GM12865 (cell line): ENCODE results near the gene SLC38A1.

ENCODE experiments used
- DNase-seq: peaks from one replicate; pipeline ENCODE4 v3.0.0; 2010; ENCODE audit warnings: low read depth
- H3K4me3 ChIP-seq: 2 replicates; pipeline ENCODE4 v1.5.1; 2011; ENCODE audit warnings: mild to moderate bottlenecking, low read depth, low read length, control low read depth
- TF ChIP-seq, protein P1 (sequence below): IDR thresholded peaks from 2 replicates; pipeline ENCODE4 v1.5.1; 2011; ENCODE audit warnings: low read length, control low read depth, low read depth, inconsistent platforms; ENCODE audit not compliant: insufficient read depth; ENCODE audit errors: missing control alignments

SLC38A1 gene

DNA sequence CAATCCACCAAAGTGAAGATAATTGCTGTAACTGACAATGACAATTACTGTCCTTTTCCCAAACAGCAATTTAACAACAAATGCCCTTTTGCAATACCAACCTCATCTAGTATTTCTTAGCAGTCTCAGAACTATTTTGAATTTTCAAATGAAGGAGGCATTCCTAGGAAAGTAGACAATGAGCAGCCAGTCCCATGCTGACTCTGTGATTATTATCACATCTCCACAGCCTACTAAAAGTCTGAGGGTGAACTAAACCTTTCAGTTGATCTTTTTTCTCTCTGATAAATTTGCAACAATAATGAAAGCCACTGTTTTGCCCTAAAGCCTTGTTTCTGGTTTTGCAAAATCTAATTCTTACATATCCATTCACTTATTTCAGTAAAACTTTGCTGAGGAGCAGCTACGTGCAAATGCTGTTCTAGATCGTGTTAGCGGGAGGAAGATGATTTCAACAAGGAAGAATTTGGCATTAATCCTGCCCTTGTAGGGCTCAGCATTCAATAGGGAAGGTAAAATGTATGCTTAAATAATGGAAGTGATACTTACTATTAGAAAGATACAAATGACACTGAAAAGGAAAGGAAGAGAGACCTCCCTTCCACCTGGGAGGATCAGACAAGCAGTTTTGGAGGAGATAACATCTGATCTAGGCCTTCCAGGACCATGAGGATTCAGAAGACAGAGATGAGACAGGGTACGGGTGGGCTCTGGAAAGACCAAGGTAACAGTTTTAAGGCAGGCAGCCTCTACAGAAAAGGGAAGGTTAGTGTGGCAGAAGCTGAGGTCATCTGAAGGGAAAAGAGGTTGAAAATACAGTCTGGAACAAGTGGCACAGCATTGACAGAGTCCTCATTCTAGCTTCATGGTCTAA lies 47.4 kb downstream of the SLC38A1 start:
- TF ChIP-seq, protein P1, sequence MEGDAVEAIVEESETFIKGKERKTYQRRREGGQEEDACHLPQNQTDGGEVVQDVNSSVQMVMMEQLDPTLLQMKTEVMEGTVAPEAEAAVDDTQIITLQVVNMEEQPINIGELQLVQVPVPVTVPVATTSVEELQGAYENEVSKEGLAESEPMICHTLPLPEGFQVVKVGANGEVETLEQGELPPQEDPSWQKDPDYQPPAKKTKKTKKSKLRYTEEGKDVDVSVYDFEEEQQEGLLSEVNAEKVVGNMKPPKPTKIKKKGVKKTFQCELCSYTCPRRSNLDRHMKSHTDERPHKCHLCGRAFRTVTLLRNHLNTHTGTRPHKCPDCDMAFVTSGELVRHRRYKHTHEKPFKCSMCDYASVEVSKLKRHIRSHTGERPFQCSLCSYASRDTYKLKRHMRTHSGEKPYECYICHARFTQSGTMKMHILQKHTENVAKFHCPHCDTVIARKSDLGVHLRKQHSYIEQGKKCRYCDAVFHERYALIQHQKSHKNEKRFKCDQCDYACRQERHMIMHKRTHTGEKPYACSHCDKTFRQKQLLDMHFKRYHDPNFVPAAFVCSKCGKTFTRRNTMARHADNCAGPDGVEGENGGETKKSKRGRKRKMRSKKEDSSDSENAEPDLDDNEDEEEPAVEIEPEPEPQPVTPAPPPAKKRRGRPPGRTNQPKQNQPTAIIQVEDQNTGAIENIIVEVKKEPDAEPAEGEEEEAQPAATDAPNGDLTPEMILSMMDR: no peak
- no peak overlapping the region for H3K4me3 ChIP-seq
- DNase-seq: no peak

DNA sequence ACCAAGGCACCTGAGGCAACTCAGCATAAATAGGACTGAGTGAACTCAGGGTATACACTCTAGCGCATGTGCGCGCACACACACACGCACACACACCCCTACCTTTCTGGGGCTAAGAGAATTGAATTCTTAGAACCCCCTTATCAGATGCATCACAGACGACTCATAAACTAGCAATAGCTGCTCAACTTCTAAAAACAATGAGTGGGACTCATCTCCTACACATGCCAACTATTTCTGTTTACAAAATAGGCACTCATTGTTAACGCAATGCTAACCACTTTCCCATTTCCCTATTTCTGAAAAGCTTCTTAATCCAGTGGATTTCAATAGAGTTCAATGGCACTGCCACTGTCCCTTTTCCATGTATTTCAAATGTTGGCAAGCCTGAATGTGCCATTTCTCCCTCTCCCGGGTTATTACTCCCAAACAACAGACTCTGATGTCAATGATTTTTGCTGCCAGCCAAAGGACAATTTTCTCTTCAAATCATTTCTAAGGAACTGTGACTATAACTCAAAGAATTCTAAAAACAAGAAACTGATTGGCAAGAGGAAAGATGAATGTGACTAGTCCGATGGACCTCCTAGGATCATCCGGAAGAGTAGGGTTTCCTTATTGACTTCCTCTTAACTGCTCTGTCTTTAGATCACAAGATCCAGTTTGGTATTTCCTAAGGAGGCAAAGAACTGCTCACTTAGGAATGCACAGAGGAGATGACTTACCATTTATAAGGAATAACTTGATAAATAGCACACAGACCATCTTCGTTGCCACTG lies 48.8 kb downstream of the SLC38A1 start:
- TF ChIP-seq, protein P1: no peak
- no peak overlapping the region for H3K4me3 ChIP-seq
- DNase-seq: no peak

DNA sequence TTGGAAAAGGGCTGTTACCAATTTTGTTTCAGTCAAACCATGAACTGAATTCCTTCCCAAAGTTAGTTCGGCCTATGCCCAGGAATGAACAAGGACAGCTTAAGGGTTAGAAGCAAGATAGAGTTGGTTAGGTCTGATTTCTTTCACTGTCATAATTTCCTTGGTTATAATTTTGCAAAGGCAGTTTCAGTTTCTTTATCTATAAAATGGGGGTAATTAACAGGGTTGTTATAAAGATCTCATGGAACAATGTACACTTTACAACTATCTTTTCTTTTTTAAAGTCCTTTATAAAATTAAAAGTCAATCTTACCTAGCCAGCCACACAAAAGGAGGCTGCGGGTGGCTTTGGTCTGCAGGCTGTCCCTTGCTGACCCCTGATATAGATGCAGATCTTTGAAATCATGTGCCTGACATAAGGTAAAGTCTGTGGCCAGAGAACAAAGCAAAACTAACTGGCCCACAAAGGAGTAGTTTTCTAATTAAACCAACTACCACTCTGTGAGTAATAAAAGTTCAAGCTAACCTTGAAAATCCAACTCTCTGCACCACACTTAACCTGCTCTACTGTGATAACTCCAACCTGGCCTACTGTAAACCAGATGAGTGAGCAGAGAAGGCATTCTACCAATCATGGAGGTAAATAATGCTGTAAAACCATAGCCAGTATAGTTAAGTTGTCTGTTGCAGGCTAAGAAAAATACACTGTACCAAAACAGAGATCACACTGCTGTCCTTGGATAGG lies 49.5 kb downstream of the SLC38A1 start:
- TF ChIP-seq, protein P1: no peak
- H3K4me3 ChIP-seq: peak overlapping the region; percentile 6
- no peak for DNase-seq

DNA sequence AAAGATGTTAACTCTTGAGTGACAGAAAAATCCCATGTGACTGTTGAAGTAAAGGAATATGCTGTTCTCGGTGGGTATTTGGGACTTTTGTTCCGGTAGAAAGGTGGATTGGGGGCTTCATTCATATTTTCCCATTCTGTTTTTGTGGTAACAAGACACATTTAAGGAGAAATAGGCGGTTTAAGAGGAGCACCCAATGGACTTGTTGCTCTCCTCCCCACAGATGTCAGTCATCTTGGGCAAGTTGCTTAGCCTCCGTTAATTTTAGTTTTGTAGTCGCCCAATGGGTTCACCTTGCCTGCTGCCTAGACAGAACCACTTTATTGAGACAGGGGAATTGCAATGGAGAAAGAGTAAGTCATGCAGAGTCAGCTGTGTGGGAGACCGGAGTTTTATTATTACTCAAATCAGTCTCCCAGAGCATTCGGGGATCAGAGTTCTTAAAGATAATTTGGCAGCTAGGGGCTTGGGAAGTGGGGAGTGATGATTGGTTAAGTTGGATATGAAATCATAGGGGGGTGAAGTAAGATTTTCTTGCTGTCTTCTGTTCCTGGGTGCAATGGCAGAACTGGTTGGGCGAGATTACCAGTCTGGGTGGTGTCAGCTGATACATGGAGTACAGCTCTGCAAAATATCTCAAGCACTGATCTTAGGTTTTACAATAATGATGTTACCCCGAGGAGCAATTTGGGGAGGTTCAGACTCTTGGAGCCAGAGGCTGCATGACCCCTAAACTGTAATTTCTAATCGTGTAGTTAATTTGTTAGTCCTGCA lies 50.3 kb downstream of the SLC38A1 start:
- peak; percentile 32 for DNase-seq
- peak overlapping the region; percentile 10 for H3K4me3 ChIP-seq
- TF ChIP-seq, protein P1: no peak

DNA sequence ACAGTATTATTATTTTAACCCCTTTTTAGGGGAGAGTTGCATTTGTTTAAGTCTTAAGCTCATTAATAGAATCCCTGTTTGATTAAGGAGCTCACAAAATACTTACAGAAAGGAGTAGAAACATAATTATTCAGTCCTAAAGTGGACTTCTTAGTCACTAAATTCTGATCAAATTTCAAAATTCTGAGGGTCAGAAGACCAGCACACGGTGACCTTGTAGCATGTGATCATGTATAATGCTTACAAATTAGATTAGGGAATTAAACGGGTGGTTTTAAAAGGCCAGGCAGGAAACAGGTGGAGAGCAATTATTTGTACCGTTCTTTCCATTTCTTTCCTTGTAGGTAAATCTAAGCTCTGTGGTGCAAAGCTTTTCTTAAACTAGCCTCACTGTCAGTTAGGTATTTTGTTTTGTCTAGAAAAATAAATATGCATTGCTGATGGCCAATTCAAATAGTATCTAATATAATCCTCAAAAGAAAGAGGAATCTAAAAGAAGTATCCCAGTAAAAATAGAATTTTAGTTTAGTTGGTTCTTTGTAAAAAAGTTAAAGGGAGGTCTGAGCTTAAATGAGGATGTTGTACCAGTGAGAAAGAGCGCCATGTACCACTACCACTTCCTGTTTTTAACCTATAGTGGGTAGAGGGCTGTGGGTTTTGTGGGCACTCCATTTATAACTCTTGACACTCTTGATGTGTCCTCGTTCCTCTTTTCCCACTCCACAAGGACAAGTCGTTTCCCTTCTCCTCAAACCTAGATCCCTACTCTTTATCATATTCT lies 51.1 kb downstream of the SLC38A1 start:
- peak; percentile 87 for DNase-seq
- TF ChIP-seq, protein P1: no peak
- H3K4me3 ChIP-seq: peak overlapping the region; percentile 15; the same call in 1 of the 2 replicates
